Thyroid gland (tissue), 4 donors: ENCODE results near the gene CFL1.

Source experiments
- POLR2A ChIP-seq, 2 donors: fragments of 450-650 bp; IDR thresholded peaks; one replicate each; pipeline ENCODE4 v1.6.1; 2017; ENCODE audit warnings: antibody characterized with exemption in 2 of 2, mild to moderate bottlenecking in 2 of 2, moderate library complexity in 1 of 2
- TF ChIP-seq, protein P1 (sequence below), 6 experiments: fragments of 200-600 bp in 3 of 6; fragments of 450-650 bp in 3 of 6; sonication (generic) in 3 of 6; IDR thresholded peaks; one replicate each; pipeline ENCODE4 v1.5.1; 2016 to 2019; ENCODE audit warnings: antibody characterized with exemption in 6 of 6, mild to moderate bottlenecking in 2 of 6, inconsistent platforms in 1 of 6, moderate library complexity in 1 of 6

DNA sequence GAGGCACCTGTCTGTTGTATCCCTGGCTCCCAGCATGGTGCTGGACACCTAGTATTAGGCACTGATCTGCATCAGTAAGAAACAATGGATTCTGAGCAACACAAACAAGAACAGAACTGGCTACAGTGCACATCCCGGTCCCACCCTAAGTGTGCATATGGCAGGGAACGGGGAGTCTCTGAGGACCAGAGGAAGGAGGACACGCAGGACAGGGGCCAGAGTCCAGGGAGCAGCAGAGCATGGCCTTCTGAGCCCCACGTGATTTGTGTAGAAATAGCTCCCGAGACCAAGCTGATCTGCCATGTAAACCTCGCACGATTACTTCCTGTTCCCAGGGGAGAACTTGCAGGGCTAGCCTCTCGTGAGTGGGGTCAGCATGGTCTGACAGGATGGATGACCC is 36.9 kb downstream of the CFL1 start:
- TF ChIP-seq POLR2A (IDR thresholded peaks at IDR 0.05) = no peak
- TF ChIP-seq, protein P1, sequence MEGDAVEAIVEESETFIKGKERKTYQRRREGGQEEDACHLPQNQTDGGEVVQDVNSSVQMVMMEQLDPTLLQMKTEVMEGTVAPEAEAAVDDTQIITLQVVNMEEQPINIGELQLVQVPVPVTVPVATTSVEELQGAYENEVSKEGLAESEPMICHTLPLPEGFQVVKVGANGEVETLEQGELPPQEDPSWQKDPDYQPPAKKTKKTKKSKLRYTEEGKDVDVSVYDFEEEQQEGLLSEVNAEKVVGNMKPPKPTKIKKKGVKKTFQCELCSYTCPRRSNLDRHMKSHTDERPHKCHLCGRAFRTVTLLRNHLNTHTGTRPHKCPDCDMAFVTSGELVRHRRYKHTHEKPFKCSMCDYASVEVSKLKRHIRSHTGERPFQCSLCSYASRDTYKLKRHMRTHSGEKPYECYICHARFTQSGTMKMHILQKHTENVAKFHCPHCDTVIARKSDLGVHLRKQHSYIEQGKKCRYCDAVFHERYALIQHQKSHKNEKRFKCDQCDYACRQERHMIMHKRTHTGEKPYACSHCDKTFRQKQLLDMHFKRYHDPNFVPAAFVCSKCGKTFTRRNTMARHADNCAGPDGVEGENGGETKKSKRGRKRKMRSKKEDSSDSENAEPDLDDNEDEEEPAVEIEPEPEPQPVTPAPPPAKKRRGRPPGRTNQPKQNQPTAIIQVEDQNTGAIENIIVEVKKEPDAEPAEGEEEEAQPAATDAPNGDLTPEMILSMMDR (IDR thresholded peaks at IDR 0.05) = no peak
